Thyroid gland (tissue), 4 donors: ENCODE data around the gene KRTAP4-6.

Experiments
- POLR2A ChIP-seq, 2 donors: fragments of 450-650 bp; IDR thresholded peaks; one replicate each; pipeline ENCODE4 v1.6.1; 2017; ENCODE audit warnings: antibody characterized with exemption in 2 of 2, mild to moderate bottlenecking in 2 of 2, moderate library complexity in 1 of 2
- TF ChIP-seq, protein P1 (sequence below), 6 experiments: fragments of 200-600 bp in 3 of 6; fragments of 450-650 bp in 3 of 6; sonication (generic) in 3 of 6; IDR thresholded peaks; one replicate each; pipeline ENCODE4 v1.5.1; 2016 to 2019; ENCODE audit warnings: antibody characterized with exemption in 6 of 6, mild to moderate bottlenecking in 2 of 6, inconsistent platforms in 1 of 6, moderate library complexity in 1 of 6

DNA sequence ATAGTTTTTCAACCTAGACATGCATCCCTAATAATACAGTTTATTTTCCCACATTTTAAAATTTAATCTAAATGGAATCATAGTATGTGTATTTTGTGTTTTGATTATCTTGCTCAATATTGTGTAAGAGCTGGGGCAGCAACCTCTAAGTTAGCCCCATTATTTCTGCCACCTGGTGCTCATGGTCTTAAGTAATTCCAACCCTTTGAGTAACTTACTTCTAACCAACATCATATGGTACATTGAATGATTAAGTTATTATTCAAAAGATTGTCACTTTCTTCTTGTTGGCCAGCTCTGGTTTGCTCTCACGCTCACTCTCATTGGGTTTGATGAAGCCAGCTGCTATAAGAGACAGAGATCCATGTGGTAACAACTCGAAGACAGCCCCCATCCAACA, 31.5 kb upstream of the KRTAP4-6 start:
- TF ChIP-seq, protein P1, sequence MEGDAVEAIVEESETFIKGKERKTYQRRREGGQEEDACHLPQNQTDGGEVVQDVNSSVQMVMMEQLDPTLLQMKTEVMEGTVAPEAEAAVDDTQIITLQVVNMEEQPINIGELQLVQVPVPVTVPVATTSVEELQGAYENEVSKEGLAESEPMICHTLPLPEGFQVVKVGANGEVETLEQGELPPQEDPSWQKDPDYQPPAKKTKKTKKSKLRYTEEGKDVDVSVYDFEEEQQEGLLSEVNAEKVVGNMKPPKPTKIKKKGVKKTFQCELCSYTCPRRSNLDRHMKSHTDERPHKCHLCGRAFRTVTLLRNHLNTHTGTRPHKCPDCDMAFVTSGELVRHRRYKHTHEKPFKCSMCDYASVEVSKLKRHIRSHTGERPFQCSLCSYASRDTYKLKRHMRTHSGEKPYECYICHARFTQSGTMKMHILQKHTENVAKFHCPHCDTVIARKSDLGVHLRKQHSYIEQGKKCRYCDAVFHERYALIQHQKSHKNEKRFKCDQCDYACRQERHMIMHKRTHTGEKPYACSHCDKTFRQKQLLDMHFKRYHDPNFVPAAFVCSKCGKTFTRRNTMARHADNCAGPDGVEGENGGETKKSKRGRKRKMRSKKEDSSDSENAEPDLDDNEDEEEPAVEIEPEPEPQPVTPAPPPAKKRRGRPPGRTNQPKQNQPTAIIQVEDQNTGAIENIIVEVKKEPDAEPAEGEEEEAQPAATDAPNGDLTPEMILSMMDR (IDR thresholded peaks at IDR 0.05) = no peak
- no peak for TF ChIP-seq POLR2A (IDR thresholded peaks at IDR 0.05)
